SU-DHL-6 (cell line): Measurements from ENCODE around the gene ACAA2.

Experiments
- EZH2phosphoT487 ChIP-seq: fragments of 200-600 bp; sonication (generic), shearing (Covaris generic); conservative IDR thresholded peaks from 2 replicates; pipeline ENCODE4 v1.6.1; 2018; ENCODE audit warnings: mild to moderate bottlenecking, antibody characterized with exemption, low read length, moderate library complexity, mixed read lengths
- TF ChIP-seq, protein P1 (sequence below): fragments of 200-600 bp; sonication (generic); IDR thresholded peaks from one replicate; pipeline ENCODE4 v1.5.1; 2017; ENCODE audit warnings: antibody characterized with exemption, mild to moderate bottlenecking, low read length, moderate library complexity; ENCODE audit not compliant: insufficient read depth, poor library complexity, severe bottlenecking

DNA sequence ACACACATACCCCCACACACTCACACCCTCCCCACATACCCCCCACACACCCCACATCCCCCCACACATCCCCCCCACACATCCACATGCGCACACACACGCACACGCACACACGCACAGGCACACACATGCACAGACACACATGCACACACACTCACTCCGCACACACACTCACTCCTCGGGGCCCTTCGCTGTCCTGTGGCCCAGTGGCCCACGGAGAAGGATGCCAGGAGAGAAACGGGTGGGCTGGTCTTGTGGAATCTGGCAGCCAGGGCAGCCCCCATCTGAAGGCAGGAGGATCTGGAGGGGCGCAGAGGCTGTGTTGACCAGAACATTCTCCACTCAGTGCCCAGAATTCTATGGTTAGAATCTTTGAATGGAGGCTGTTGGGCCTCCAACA is 51.6 kb downstream of the ACAA2 start:
- TF ChIP-seq, protein P1, sequence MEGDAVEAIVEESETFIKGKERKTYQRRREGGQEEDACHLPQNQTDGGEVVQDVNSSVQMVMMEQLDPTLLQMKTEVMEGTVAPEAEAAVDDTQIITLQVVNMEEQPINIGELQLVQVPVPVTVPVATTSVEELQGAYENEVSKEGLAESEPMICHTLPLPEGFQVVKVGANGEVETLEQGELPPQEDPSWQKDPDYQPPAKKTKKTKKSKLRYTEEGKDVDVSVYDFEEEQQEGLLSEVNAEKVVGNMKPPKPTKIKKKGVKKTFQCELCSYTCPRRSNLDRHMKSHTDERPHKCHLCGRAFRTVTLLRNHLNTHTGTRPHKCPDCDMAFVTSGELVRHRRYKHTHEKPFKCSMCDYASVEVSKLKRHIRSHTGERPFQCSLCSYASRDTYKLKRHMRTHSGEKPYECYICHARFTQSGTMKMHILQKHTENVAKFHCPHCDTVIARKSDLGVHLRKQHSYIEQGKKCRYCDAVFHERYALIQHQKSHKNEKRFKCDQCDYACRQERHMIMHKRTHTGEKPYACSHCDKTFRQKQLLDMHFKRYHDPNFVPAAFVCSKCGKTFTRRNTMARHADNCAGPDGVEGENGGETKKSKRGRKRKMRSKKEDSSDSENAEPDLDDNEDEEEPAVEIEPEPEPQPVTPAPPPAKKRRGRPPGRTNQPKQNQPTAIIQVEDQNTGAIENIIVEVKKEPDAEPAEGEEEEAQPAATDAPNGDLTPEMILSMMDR: no peak
- no peak for TF ChIP-seq EZH2phosphoT487
